Gastrocnemius medialis (tissue), 4 donors: Measurements from ENCODE around the gene PRKAG2.

Experiments
- CTCF ChIP-seq, 5 experiments: fragments of 450-650 bp in 3 of 5; fragments of 200-600 bp in 2 of 5; sonication (generic) in 2 of 5; IDR thresholded peaks in 4 of 5; conservative IDR thresholded peaks in 1 of 5; 1 replicate in 4 of 5; 2 replicates in 1 of 5; pipeline ENCODE4 v1.5.1; 2016 to 2019; ENCODE audit warnings: antibody characterized with exemption in 5 of 5, mild to moderate bottlenecking in 3 of 5, moderate library complexity in 3 of 5
- POLR2A ChIP-seq, 2 donors: fragments of 450-650 bp; IDR thresholded peaks; one replicate each; pipeline ENCODE4 v1.6.1; 2017; ENCODE audit warnings: antibody characterized with exemption in 2 of 2, mild to moderate bottlenecking in 2 of 2, moderate library complexity in 2 of 2

GRCh38 chr7:151773797-151774196 lies 103.1 kb downstream of the PRKAG2 start:
- TF ChIP-seq CTCF (IDR thresholded peaks at IDR 0.05 in 4 of 5, conservative IDR thresholded peaks at IDR 0.05 in 1 of 5) (no peak), POLR2A (IDR thresholded peaks at IDR 0.05) (no peak)
